Measurements from ENCODE around the gene PLEKHA1. TPM values are rescaled to one million over a fixed set of nuclear protein-coding genes. Genes with fewer than 3 reads are reported as not detected.

Gene PLEKHA1
- polyA plus RNA-seq, 1 donor = 30.8 TPM

DNA sequence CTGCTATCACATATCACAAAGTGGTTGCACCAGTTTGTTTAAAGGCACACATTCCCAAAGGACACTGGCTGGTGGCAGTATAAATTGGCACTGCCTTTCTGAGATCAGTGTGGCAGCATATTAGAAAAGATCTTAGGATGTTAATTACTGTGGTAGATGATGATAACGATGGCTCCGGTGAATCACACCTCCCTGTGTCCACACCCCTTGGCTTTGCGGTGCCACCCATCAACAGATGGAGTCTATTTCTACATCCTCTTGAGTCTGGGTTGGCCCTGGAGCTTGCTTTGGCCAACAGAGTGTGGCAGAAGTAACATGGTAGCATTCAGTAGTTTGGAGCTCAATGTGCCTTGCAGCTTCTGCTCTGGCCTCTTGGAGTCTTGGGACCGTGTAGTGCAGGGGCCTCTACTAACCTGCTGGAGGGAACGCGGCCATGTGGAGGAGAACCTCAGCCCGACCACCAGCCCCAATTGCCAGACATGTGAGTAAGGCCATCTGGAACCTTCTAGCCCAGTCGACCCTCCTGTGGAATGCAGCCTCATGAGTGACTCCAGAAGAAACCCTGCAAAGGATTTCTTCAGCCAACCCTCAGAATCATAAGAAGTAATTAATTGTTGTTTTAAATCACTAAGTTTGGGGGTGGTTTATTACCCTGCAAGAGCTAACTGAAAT lies 27.2 kb upstream of the PLEKHA1 start:
- no peak for DNase-seq

DNA sequence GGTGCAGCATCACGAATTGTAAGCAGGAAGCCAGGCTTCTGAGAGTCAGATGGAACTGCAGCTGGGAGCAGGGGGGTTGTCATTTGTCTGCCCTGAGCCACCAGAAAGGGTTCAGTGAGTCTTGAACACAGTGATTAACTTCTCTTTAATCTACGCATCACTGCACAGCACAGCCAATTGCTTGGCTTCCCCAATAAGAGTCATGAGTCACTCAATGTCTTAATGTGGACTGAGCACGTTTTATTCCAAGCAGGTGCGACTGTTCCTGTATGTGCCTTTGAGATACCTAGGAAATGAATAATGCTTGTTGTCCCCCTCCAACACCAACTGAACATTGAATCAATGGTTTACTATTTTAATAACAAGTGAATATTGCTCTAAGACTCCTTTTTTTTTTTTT lies 26.0 kb upstream of the PLEKHA1 start:
- DNase-seq = no peak

DNA sequence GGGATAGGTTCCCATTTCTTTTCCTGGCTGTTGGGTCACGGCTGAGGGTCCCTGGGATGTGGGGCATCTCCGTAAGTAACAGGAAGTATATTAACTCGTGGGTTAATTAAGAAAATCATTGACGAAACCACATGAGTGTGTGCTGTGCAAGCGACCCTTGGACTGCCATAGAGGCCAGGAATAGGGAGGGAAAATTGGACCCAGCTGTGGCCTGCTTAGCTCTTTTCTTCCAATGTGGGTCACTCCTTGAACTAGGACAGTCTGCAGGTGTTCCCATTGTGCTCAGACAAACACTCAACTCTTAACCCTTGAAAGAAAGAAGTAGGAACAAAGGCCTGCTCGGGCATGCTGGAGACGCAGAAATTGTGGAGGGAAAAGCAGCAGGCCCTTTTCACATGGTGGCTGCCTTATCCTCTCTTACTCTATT lies 25.6 kb upstream of the PLEKHA1 start:
- no peak for DNase-seq

DNA sequence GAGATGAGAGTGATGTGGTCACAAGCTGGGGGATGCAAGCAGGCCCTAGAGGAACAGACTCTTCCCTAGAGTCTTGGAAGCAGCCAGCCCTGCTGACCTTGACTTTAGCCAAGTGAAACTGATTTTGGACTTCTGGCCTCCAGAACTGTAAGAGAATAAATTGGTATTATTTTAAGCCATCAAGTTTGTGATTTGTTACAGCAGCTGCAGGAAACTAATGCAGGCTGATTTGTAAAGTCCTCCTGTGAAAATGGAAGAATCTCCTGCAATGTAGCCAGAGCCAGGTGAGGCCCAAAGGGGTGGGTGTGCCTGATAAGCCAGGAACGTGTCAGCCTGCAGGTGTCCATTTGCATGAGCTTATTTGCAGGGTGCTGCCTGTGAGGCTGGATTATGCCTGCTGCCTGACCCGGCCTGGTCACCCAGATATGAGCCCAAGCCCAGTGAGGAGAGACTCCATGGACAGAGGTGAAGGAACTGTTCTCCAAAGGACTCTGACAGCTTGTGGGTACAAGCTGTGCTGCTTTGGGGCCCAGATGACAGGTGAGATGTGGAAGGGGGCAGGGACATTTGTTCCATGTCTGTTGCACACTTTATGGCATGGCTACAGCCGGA lies 24.6 kb upstream of the PLEKHA1 start:
- no peak for DNase-seq

DNA sequence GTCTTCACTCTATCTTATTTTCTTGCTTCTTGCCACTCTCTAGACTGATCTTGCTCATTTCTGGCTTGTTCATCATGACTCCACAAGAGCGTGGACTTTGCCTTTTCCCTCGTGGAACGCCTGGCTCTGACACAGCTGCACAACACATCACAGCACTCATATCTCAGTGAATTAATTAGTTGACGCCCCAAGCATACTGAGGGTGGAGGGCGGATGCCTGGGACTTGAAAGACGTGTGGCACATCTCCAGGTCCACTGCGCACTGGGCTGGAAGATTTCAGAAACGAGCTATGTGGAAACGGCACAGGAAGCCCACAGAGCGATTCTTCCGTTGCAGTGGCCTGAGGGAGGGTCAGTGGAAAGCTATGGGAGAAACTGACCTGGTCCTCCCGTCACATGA lies 23.6 kb upstream of the PLEKHA1 start:
- no peak for DNase-seq

DNA sequence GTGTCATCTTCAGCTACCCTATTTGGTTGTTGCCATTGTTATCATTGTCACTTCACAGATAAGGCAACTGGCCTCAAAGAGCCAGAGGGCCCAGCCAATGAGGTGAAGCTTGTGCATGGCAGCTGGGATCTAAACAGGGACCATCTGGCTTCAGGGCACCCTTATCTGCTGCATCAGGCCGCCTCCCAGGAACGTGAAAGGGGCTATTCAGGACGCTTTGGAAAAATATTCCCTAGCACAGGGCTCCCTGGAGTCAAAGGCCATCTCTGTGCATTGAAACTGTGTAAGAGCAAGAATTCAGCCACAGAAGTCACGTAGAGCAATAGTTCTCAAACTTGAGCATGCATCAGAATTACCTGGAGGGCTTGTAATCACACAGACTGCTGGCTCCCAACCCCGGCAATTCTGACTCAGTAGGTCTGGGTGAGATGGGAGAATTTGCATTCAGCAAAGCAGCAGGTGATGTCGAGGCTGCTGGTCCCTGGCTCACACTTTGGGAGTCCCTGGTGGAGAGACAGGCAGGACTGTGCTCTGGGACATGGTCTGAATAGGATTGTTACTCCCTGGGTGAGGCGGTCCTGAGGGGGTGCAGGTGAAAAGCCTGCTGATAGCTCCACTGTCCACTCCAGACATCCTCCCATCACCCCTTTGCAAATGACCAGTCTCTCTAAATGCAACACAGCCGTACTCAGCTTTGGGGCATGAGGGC lies 21.5 kb upstream of the PLEKHA1 start:
- DNase-seq = no peak

DNA sequence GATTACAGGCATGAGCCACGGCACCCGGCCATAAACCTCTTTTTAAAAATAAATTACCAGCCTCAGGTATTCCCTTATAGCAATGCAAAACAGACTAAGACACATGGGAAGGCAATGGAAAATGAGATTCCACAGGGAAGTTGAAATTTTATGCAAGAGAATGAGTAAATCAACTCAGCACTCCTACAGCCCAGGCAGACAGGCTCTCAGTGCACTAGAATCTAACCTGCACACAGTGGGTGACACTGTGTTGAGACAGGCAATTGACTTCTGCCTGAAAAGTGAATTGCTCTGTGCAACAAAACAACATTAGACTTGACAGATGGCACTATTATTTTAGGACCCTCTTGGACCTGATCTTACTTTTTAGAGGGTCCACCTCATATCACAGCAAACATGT lies 20.1 kb upstream of the PLEKHA1 start:
- no peak for DNase-seq

DNA sequence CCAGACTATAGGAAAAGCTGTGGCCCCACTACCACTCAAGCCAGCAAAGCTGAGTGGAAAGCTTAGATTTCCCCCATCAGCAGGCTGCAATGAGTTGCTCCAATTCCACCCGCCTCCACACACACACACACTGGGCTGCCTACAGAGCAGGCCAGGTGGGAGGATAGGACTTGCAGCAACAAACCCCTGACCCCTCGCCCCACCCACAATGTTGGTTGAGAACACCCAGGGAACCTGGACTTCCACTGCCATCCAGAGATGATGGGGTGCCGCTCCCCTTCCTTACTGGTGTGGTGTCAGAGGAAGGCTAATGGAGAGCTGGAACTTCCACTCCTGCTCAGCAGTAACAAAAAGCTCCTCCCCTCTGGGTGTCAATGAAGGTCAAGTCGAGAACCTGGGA lies 16.8 kb upstream of the PLEKHA1 start:
- no peak for DNase-seq

DNA sequence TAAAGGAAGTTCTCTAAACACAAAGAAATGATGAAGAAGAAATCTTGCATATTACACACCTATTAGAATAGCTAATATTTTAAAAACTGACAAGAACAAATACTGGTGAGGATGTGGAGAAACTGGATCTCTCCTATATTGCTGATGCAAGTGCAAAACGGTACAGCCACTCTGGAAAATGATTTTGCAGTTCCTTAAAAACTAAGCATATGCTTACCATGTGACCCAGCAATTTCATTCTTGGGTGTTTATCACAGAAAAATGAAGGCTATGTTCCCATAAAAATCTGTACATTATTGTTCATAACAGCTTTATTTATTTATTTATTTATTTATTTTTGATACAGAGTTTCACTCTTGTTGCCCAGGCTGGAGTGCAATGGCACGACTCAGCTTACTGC lies 14.9 kb upstream of the PLEKHA1 start:
- DNase-seq = no peak

DNA sequence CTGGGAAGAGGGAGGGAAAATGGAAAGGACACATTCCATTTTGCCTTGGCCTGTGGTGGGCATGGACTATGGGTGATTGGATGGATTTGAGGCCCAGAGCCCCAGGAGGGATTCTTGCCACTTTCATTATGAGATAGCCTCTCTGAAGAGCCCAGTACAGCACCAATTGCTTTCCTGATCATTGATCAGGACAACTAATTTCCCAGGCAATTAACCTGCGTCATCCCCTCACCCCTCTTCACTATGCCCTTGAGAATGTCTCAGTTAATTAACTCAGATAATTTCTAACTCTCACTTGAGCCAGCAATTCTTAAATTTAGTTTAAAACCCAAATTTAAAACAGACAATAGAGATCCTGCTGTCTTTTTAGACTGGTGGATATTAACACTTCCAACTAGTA lies 13.5 kb upstream of the PLEKHA1 start:
- DNase-seq = no peak

DNA sequence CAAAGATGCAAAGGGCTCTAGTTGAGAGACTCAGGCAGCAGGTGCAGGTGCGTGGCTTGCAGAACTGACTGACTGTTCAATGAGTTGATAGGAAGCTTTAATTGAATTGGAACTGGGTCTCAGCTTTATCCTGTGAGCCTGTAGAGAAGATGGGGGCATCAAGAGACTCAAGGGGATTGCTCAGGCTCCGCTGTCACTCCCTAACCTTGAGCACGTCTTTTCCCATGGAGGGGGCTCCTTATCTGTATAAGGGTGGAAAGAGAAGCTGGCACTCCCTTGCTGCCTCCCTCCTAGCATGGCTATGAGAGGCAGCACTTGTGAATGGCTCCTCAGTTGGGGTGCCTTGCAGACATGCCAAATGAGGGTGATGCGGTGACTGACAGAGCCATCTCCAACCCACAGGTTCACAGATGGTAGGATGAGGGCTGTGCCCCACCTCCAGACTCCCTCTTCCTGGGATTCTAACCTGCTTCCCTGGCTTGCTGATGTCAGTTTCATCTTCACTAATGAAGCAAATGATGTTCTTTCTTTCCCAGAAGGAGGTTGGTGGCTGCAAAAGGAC lies 12.4 kb upstream of the PLEKHA1 start:
- DNase-seq = no peak

DNA sequence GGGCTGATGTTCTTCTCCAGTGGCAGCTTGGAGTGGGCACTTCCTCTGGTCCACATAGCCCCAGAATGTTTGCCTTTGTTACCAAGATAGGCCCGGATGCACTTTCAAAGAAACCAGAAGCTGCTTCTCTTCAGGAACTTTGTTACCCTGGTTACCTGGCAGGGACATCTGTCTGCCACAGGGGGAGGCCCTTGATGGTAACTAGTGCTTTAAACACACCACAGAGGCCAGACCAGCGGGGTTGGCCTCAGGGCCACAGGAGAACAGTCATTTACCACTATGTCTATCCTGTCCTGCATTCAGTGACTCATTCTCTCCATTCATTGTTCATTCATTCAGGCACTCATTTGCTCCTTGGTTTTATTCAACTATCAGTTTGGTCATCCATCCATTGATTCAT lies 11.9 kb upstream of the PLEKHA1 start:
- DNase-seq = no peak

DNA sequence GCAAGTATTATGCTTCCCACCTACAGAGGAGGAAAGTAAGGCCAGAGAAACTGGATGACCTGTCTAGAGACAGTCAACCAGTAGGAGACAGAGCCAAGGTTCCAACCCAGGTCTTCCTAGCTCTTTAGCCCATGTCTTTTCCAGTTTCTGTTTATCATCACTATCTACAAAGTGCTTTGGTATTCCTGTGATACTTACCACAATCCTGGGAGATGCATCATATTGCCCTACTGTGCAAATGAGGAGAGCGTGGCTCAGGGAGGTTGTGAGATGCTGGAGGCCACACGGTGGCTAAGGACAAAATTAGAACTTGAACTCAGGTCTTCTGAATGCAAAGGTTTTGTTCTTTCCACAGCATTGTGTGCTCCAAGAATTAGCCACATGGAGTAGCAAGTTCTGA lies 11.2 kb upstream of the PLEKHA1 start:
- no peak for DNase-seq

DNA sequence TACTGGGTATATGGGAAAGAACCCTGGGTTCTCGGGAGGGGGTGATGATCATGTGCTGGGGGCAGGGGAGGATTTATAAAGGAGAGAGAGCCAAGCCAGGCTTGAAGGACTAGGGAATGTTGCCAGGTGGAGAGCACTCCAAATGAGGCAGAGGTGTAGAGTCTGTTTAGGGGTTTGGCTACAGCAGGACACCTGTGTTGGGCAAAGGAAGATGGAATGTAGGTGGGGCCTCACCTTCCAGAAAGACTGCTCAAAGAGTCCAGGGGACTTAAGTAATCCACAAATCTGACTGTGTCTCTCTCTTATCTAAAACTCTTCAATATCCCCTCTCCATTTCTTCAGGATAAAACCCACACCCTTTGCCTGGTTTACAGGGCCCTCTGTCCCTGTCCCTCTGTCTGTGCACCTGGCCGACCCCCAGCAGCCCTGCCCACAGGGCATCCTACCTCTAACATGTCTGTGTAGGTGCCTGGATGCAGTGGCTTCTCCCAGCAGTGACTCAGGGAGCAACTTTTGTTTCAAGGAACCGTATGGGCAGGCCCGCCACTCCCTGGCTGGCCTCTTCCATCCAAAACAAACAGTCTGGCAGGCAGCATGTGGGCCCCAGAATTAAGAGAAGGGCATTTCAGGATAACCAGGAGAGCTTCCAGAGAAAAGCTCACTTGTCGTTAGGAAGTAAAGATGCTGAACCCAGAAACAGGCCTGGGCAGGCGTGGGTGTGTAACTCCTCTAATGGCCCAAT lies 10.6 kb upstream of the PLEKHA1 start:
- no peak for DNase-seq

DNA sequence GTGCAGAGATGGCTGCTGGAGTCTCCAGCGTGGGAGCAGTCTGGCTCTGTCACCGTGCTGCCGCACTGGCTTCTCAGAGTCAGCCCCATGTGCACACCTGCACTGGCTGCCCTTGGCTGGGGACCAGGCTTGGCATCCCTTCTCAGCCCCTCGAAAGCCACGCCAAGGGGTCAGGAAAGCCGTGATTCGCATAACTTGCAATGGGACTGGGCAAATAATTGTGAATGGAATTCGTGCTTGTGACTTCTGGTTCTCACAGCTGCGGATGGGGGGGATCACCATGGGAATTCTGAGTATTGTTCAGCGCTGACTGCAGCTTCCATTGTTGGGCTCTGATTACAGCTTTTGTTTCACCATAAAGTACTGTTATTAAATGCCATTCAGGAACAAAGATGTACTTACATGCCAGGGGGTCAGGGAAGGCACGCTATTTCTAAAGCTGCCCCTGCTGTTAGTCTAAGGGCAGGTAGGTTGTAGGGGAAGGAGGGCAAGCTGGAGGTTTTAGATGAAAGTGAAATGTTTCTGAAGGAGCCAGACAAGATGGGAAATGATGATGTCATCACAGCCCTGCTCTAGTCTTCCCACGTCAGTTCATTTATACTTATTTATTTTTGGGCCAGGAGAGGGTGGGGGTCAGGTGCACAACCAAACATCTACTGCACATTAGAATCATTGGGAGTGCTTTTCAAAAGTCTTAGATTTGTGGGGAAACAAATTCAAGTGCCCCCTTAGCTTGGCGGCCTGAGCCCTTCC lies 5.8 kb upstream of the PLEKHA1 start:
- DNase-seq = peak; percentile 59

DNA sequence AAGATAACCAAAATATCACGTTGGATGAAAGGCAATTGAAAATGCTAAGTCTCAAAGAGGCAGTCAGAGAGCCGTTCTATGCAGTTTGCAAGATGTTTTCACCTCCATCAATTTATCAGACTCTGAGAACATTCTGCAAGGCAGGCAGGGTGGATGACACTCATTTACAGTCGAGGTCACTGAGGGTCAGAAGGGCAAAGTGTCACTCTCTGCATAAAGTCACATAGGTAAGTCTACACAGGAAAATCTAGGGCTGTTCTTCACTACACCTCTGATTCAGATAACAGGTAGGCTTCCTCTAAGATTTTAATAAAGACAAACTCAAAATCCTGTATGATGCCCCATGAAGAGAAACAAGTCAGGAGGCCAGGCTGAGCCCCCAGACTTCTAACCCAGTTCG lies 1.4 kb upstream of the PLEKHA1 start:
- no peak for DNase-seq

DNA sequence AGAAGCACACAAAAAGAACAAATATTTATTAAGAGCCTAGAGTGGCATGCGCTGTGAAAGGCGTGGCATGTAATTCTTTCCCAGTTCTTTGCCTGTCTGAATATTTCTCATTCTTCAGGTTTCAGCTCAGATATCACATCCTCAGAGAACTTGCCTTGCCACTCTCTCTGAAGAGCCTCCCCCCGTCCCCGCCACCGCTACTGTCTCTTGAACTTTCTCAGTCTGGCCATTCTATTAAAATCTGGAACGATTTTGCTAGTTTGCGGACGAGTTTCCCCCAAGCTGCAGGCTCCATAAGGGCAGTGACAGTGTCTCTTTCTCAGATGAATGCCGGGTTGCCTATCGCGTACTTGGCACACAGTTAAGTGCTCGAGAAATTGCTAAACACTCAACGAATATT lies 787 bp upstream of the PLEKHA1 start:
- no peak for DNase-seq

DNA sequence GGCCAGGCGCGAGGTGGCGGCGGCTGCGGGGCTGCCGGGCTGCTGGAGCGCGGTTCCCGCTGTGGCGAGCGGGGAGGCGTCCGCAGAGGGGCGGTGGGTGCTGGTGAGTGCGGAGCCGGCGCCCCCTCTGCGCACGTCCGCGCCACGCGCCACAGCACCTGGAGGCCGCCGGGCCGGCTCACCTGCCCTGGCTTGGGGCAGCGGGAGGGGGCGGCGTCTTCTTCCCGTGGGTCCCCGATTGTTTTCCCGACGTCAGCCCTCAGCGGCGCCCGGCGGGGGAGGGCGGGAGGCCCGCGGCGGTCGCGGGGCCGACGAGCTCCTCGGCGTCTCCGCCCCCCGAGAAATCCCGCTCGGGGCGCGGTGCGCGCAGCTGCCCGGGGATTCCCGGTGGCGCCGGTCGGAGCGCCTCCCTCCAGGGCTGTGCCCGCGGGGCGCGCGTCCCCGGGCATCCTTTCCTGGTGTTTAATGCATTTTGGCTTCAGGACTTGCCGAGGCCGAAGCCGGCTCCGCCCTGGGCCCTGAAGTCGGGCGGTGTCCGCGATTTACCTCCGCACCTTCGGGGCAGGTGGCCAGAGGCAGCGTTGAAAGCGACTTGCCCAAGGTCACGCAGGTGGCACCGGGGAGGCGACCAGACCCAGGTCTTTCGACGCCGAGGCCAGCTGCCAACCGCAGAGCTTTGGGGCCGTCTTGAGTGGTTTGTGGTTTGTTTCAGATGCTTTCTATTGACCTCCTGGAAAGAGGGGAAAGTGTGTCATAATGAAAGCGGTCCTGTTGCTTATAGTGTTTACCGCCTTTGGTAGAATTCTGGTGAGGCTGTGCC lies 561 bp downstream of the PLEKHA1 start:
- peak; percentile 75 for DNase-seq

DNA sequence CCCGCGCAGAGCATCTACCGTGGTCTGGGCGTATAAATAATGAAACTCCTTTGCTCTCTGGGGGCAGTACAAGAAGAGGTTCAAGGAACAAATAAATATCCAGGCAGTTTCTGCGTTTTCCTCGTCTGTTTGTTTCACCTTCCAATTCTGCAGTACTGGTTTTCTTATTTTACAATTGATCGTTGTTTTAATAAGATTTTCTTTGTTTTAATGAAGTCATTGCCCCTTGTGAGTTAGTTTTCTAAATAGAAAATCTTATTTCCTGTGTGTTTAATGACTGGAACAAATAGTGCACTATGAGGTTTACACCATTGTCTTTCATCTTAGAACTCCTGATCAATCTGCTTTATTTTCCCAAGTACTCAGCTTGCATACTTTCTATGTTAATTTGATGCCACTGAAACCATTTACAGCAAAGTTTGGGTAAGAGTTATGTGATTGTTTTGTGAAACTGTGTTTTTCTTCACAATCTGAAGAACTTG lies 1.2 kb downstream of the PLEKHA1 start:
- no peak for DNase-seq

DNA sequence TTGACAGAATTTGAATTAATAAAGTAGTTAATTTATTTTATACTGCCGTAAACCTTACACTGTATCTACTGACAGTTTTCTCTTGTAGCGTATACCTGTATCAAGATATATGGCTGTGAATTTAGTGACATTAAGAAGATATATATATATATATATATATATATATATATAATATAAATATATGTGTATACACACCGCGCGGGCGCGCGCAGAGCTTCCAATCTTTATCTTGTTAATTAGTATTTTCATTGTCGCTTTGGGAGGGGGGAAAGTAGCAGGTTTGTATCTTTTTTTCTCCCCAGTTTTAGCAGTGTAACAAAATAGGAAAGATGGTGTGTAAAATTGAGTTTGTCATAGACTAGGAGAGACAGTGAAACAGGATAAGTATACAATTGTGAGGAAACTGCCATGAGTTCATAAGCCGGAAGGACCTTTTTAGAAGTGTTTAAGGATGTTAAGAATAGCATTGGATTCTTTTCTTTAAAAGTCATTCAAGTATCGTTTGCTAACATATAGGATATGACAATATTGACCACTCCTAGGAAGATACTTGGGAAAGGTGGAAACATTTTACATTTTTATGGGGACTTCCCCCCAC lies 2.0 kb downstream of the PLEKHA1 start:
- DNase-seq = no peak

DNA sequence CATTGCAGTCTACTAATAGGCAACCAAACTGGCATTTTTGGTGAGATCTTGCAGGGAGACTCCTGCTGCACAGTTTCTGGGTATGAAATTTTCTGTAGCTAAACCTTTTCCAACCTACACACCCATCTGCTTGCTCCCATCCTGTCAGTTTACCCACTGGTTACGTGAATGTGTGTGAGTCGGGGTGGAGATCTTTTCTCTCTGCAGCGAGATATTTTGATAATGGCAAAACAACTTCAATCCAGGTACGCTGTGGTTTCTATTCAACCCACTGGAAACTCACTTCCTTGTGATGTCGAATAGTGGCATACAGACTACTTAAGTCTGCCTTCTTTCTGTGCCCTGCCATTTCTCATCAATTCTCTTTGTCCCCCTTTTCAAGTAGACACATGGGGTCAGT lies 4.5 kb downstream of the PLEKHA1 start:
- DNase-seq = no peak
